ENCODE measurements around the gene ANKRD13D. TPM values are rescaled to one million over a fixed set of nuclear protein-coding genes. Genes with fewer than 3 reads are reported as not detected.

Gene ANKRD13D
- total and polyA plus RNA-seq, 2 experiments from 2014 or later, result 20.3 to 30.8 TPM

DNA sequence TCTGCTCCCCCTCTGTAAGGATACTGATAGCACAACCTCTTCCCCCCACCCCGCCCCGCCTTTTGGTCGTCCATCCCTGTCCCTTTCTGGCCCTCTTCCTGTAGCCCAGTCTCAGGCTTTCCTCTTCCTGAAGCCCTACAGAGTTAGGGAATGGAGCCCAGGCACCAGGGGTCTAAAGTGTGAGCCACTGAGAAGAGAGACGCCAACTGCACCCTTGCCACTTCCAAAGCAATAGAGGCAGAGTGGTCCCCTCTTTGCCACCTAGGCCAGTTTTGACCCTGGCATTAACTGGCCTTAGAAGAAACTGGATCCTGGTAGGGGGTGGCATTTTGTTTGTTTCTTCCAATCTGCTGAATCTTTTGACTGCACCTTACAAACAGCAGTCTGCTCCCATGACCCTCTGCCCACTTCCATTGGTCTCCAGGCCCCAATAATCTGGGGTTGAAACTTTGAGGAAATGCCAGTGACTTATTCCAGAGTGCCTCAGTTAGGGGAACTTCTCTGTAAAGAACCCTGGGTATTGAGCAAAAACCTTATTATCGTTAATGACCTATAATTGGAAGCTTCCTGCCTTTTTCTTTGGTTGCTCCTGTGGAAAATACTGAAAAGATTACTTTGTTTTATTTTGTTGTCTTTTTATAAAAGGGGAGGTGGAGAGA, 32.5 kb upstream of the ANKRD13D start:
- TF ChIP-seq CREB1 (CRISPR knock-in tag; IDR thresholded peaks at IDR 0.05; ENCODE audit: low read depth), result no peak
- TF ChIP-seq POLR2AphosphoS5 (IDR thresholded peaks at IDR 0.05; ENCODE audit: low read depth), result no peak
- TF ChIP-seq NANOG (IDR thresholded peaks at IDR 0.05; ENCODE audit: borderline replicate concordance), result no peak
- TF ChIP-seq, protein P1, sequence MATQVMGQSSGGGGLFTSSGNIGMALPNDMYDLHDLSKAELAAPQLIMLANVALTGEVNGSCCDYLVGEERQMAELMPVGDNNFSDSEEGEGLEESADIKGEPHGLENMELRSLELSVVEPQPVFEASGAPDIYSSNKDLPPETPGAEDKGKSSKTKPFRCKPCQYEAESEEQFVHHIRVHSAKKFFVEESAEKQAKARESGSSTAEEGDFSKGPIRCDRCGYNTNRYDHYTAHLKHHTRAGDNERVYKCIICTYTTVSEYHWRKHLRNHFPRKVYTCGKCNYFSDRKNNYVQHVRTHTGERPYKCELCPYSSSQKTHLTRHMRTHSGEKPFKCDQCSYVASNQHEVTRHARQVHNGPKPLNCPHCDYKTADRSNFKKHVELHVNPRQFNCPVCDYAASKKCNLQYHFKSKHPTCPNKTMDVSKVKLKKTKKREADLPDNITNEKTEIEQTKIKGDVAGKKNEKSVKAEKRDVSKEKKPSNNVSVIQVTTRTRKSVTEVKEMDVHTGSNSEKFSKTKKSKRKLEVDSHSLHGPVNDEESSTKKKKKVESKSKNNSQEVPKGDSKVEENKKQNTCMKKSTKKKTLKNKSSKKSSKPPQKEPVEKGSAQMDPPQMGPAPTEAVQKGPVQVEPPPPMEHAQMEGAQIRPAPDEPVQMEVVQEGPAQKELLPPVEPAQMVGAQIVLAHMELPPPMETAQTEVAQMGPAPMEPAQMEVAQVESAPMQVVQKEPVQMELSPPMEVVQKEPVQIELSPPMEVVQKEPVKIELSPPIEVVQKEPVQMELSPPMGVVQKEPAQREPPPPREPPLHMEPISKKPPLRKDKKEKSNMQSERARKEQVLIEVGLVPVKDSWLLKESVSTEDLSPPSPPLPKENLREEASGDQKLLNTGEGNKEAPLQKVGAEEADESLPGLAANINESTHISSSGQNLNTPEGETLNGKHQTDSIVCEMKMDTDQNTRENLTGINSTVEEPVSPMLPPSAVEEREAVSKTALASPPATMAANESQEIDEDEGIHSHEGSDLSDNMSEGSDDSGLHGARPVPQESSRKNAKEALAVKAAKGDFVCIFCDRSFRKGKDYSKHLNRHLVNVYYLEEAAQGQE (IDR thresholded peaks at IDR 0.05; ENCODE audit: unreplicated experiment), result no peak
- no peak for TF ChIP-seq ZNF114 (CRISPR knock-in tag; IDR thresholded peaks at IDR 0.05)
- TF ChIP-seq JUNB (IDR thresholded peaks at IDR 0.05; ENCODE audit: unreplicated experiment), result no peak
- TF ChIP-seq EZH2 (IDR thresholded peaks at IDR 0.05; ENCODE audit: low read depth, unreplicated experiment), result no peak
- no peak for TF ChIP-seq EZH2phosphoT487 (IDR thresholded peaks at IDR 0.05; ENCODE audit: unreplicated experiment)
- TF ChIP-seq ZNF331 (CRISPR knock-in tag; IDR thresholded peaks at IDR 0.05; ENCODE audit: low read depth), result no peak
- TF ChIP-seq, protein P2, sequence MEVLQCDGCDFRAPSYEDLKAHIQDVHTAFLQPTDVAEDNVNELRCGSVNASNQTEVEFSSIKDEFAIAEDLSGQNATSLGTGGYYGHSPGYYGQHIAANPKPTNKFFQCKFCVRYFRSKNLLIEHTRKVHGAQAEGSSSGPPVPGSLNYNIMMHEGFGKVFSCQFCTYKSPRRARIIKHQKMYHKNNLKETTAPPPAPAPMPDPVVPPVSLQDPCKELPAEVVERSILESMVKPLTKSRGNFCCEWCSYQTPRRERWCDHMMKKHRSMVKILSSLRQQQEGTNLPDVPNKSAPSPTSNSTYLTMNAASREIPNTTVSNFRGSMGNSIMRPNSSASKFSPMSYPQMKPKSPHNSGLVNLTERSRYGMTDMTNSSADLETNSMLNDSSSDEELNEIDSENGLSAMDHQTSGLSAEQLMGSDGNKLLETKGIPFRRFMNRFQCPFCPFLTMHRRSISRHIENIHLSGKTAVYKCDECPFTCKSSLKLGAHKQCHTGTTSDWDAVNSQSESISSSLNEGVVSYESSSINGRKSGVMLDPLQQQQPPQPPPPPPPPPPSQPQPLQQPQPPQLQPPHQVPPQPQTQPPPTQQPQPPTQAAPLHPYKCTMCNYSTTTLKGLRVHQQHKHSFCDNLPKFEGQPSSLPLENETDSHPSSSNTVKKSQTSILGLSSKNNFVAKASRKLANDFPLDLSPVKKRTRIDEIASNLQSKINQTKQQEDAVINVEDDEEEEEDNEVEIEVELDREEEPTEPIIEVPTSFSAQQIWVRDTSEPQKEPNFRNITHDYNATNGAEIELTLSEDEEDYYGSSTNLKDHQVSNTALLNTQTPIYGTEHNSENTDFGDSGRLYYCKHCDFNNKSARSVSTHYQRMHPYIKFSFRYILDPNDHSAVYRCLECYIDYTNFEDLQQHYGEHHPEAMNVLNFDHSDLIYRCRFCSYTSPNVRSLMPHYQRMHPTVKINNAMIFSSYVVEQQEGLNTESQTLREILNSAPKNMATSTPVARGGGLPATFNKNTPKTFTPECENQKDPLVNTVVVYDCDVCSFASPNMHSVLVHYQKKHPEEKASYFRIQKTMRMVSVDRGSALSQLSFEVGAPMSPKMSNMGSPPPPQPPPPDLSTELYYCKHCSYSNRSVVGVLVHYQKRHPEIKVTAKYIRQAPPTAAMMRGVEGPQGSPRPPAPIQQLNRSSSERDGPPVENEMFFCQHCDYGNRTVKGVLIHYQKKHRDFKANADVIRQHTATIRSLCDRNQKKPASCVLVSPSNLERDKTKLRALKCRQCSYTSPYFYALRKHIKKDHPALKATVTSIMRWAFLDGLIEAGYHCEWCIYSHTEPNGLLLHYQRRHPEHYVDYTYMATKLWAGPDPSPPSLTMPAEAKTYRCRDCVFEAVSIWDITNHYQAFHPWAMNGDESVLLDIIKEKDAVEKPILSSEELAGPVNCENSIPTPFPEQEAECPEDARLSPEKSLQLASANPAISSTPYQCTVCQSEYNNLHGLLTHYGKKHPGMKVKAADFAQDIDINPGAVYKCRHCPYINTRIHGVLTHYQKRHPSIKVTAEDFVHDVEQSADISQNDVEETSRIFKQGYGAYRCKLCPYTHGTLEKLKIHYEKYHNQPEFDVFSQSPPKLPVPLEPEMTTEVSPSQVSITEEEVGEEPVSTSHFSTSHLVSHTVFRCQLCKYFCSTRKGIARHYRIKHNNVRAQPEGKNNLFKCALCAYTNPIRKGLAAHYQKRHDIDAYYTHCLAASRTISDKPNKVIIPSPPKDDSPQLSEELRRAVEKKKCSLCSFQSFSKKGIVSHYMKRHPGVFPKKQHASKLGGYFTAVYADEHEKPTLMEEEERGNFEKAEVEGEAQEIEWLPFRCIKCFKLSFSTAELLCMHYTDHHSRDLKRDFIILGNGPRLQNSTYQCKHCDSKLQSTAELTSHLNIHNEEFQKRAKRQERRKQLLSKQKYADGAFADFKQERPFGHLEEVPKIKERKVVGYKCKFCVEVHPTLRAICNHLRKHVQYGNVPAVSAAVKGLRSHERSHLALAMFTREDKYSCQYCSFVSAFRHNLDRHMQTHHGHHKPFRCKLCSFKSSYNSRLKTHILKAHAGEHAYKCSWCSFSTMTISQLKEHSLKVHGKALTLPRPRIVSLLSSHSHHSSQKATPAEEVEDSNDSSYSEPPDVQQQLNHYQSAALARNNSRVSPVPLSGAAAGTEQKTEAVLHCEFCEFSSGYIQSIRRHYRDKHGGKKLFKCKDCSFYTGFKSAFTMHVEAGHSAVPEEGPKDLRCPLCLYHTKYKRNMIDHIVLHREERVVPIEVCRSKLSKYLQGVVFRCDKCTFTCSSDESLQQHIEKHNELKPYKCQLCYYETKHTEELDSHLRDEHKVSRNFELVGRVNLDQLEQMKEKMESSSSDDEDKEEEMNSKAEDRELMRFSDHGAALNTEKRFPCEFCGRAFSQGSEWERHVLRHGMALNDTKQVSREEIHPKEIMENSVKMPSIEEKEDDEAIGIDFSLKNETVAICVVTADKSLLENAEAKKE (CRISPR knock-in tag; IDR thresholded peaks at IDR 0.05), result no peak
- TF ChIP-seq STAT1 (IDR thresholded peaks at IDR 0.05; ENCODE audit: unreplicated experiment), result no peak
- TF ChIP-seq, protein P3, sequence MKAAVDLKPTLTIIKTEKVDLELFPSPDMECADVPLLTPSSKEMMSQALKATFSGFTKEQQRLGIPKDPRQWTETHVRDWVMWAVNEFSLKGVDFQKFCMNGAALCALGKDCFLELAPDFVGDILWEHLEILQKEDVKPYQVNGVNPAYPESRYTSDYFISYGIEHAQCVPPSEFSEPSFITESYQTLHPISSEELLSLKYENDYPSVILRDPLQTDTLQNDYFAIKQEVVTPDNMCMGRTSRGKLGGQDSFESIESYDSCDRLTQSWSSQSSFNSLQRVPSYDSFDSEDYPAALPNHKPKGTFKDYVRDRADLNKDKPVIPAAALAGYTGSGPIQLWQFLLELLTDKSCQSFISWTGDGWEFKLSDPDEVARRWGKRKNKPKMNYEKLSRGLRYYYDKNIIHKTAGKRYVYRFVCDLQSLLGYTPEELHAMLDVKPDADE (IDR thresholded peaks at IDR 0.05), result no peak
- TF ChIP-seq, protein P4, sequence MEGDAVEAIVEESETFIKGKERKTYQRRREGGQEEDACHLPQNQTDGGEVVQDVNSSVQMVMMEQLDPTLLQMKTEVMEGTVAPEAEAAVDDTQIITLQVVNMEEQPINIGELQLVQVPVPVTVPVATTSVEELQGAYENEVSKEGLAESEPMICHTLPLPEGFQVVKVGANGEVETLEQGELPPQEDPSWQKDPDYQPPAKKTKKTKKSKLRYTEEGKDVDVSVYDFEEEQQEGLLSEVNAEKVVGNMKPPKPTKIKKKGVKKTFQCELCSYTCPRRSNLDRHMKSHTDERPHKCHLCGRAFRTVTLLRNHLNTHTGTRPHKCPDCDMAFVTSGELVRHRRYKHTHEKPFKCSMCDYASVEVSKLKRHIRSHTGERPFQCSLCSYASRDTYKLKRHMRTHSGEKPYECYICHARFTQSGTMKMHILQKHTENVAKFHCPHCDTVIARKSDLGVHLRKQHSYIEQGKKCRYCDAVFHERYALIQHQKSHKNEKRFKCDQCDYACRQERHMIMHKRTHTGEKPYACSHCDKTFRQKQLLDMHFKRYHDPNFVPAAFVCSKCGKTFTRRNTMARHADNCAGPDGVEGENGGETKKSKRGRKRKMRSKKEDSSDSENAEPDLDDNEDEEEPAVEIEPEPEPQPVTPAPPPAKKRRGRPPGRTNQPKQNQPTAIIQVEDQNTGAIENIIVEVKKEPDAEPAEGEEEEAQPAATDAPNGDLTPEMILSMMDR (conservative IDR thresholded peaks at IDR 0.05; ENCODE audit: low read depth in 2 of 2), result no peak
- Mint-ChIP-seq H3K9me3 (no peaks in the 10 kb centered on the region), H3K27ac (no peak overlapping the region), H3K36me3 (ENCODE audit: low read depth) (peaks cover 58% of the 10 kb centered on the region), H3K27me3 (ENCODE audit: insufficient read depth, low read depth, poor library complexity) (peaks cover 11% of the 10 kb centered on the region), H3K4me3 (no peak overlapping the region), H3K4me1 (no peaks in the 10 kb centered on the region)
- Histone ChIP-seq H3K79me2 (replicated peaks; ENCODE audit: insufficient read depth) (no peaks in the 10 kb centered on the region; the same call in 1 of the 2 replicates), H3K27me3 (ENCODE audit: insufficient read depth) (no peaks in the 10 kb centered on the region), H4K20me1 (replicated peaks; ENCODE audit: insufficient read depth) (peaks cover 21% of the 10 kb centered on the region), H3K9me2 (ENCODE audit: insufficient read depth) (no peaks in the 10 kb centered on the region), H2AFZ (no peak overlapping the region), H3K36me3 (ENCODE audit: insufficient read depth) (peaks cover 46% of the 10 kb centered on the region), H3K4me2 (no peak overlapping the region), H3K4me1 (ENCODE audit: insufficient read depth) (peaks cover under 1% of the 10 kb centered on the region; the same call in 1 of the 2 replicates), H3F3A (replicated peaks; ENCODE audit: low read depth) (peaks cover 30% of the 10 kb centered on the region), H3K4me3 (no peak overlapping the region), H3K27ac (ENCODE audit: low read depth) (no peak overlapping the region)
- ATAC-seq (no peak), DNase-seq (ENCODE audit: low spot score) (no peak)
